ENCODE results near the gene OSBPL8.

OSBPL8 gene

GRCh38 chr12:76428117-76428516 lies 131.5 kb downstream of the OSBPL8 start:
- H4K20me1 ChIP-seq (ENCODE audit: insufficient read depth, low read length): no peaks in the 10 kb centered on the region
- peaks cover 25% of the 10 kb centered on the region for H3K9me3 ChIP-seq (ENCODE audit: low read length)
- H3K36me3 ChIP-seq (ENCODE audit: insufficient read depth, low read length): peaks cover 10% of the 10 kb centered on the region
- H3K4me1 ChIP-seq (ENCODE audit: insufficient read depth, low read length, severe bottlenecking): no peaks in the 10 kb centered on the region
- H3K27me3 ChIP-seq (ENCODE audit: insufficient read depth, low read length): no peaks in the 10 kb centered on the region
- 0 out of 2 replicates have a peak, but pooled peaks cover 2% of the 10 kb centered on the region for H3K9me2 ChIP-seq (ENCODE audit: low read depth, low read length)
- no peak overlapping the region for H3K27ac ChIP-seq (ENCODE audit: low read depth, low read length, poor library complexity, severe bottlenecking)
- TF ChIP-seq CTCF (IDR thresholded peaks at IDR 0.05; ENCODE audit: low read length): no peak
- no peak for TF ChIP-seq EZH2 (IDR thresholded peaks at IDR 0.05; ENCODE audit: borderline replicate concordance, low read length)
- no peak overlapping the region for H3K4me3 ChIP-seq (ENCODE audit: low read depth, low read length, poor library complexity, severe bottlenecking)
- no peak overlapping the region for H3K4me2 ChIP-seq (ENCODE audit: low read length)
- no peak overlapping the region for H3K9ac ChIP-seq (ENCODE audit: low read length)
- H2AFZ ChIP-seq (ENCODE audit: low read length): no peak overlapping the region
- peaks cover 15% of the 10 kb centered on the region; the same call in 1 of the 2 replicates for H3K79me2 ChIP-seq (ENCODE audit: insufficient read depth, low read length)
- H3F3A ChIP-seq (ENCODE audit: insufficient read depth, low read length): no peaks in the 10 kb centered on the region

GRCh38 chr12:76426160-76426559 lies 133.4 kb downstream of the OSBPL8 start:
- Histone ChIP-seq H3F3A (ENCODE audit: insufficient read depth, low read length) (no peaks in the 10 kb centered on the region), H3K4me1 (ENCODE audit: insufficient read depth, low read length, severe bottlenecking) (no peaks in the 10 kb centered on the region), H3K27me3 (ENCODE audit: insufficient read depth, low read length) (no peaks in the 10 kb centered on the region), H3K4me2 (ENCODE audit: low read length) (no peak overlapping the region), H3K36me3 (ENCODE audit: insufficient read depth, low read length) (peaks cover 10% of the 10 kb centered on the region), H2AFZ (ENCODE audit: low read length) (no peak overlapping the region), H3K79me2 (ENCODE audit: insufficient read depth, low read length) (peaks cover 15% of the 10 kb centered on the region; the same call in 1 of the 2 replicates), H4K20me1 (ENCODE audit: insufficient read depth, low read length) (no peaks in the 10 kb centered on the region), H3K9ac (ENCODE audit: low read length) (no peak overlapping the region), H3K9me2 (ENCODE audit: low read depth, low read length) (0 out of 2 replicates have a peak, but pooled peaks cover 2% of the 10 kb centered on the region), H3K9me3 (ENCODE audit: low read length) (peaks cover 21% of the 10 kb centered on the region), H3K4me3 (ENCODE audit: low read depth, low read length, poor library complexity, severe bottlenecking) (no peak overlapping the region), H3K27ac (ENCODE audit: low read depth, low read length, poor library complexity, severe bottlenecking) (no peak overlapping the region)
- TF ChIP-seq EZH2 (IDR thresholded peaks at IDR 0.05; ENCODE audit: borderline replicate concordance, low read length) (no peak), CTCF (IDR thresholded peaks at IDR 0.05; ENCODE audit: low read length) (no peak)

- no peaks in the 10 kb centered on the region; the same call in 1 of the 2 replicates for H3F3A ChIP-seq (ENCODE audit: insufficient read depth, low read length)
- no peak overlapping the region for H2AFZ ChIP-seq (ENCODE audit: low read length)
- H4K20me1 ChIP-seq (ENCODE audit: insufficient read depth, low read length): no peaks in the 10 kb centered on the region
- H3K36me3 ChIP-seq (ENCODE audit: insufficient read depth, low read length): peaks cover 10% of the 10 kb centered on the region
- no peaks in the 10 kb centered on the region for H3K27me3 ChIP-seq (ENCODE audit: insufficient read depth, low read length)
- no peak overlapping the region for H3K9ac ChIP-seq (ENCODE audit: low read length)
- no peak overlapping the region for H3K4me3 ChIP-seq (ENCODE audit: low read depth, low read length, poor library complexity, severe bottlenecking)
- H3K9me2 ChIP-seq (ENCODE audit: low read depth, low read length): no peaks in the 10 kb centered on the region
- no peaks in the 10 kb centered on the region for H3K4me1 ChIP-seq (ENCODE audit: insufficient read depth, low read length, severe bottlenecking)
- no peak overlapping the region for H3K4me2 ChIP-seq (ENCODE audit: low read length)
- no peak overlapping the region for H3K27ac ChIP-seq (ENCODE audit: low read depth, low read length, poor library complexity, severe bottlenecking)
- H3K79me2 ChIP-seq (ENCODE audit: insufficient read depth, low read length): peaks cover 15% of the 10 kb centered on the region; the same call in 1 of the 2 replicates
- TF ChIP-seq CTCF (IDR thresholded peaks at IDR 0.05; ENCODE audit: low read length) (no peak), EZH2 (IDR thresholded peaks at IDR 0.05; ENCODE audit: borderline replicate concordance, low read length) (no peak)
- H3K9me3 ChIP-seq (ENCODE audit: low read length): peaks cover 21% of the 10 kb centered on the region
Measured at GRCh38 chr12:76424941-76425340, 134.6 kb downstream of the OSBPL8 start.
